SJSA1 (cell line): Measurements from ENCODE around the gene DPAGT1. TPM values are rescaled to one million over a fixed set of nuclear protein-coding genes. Genes with fewer than 3 reads are reported as not detected.
"Not testable (repeated sequence)": the region's sequence is repeated elsewhere in the genome, so short reads cannot be mapped to it uniquely, and the experiment has no call there.

Source experiments
- DNase-seq, 2 experiments: peaks; one replicate each; pipeline ENCODE4 v3.0.0-alpha.2; 2015 to 2020; ENCODE audit warnings: low spot score in 2 of 2, low read depth in 1 of 2
- H3K27ac ChIP-seq: fragments of 250-450 bp; sonication (Bioruptor Pico); 2 replicates; pipeline ENCODE4 v1.5.1; 2020; ENCODE audit warnings: mild to moderate bottlenecking, moderate library complexity
- H3K27me3 ChIP-seq: fragments of 250-450 bp; sonication (Bioruptor Pico); replicated peaks from 2 replicates; pipeline ENCODE4 v1.5.1; 2020; ENCODE audit warnings: mild to moderate bottlenecking, moderate library complexity
- H3K36me3 ChIP-seq: fragments of 250-450 bp; sonication (Bioruptor Pico); 2 replicates; pipeline ENCODE4 v1.5.1; 2020; ENCODE audit warnings: mild to moderate bottlenecking
- H3K4me1 ChIP-seq: fragments of 250-450 bp; sonication (Bioruptor Pico); replicated peaks from 2 replicates; pipeline ENCODE4 v1.6.1; 2021; ENCODE audit warnings: mild to moderate bottlenecking
- H3K4me3 ChIP-seq: fragments of 250-450 bp; sonication (Bioruptor Pico); 2 replicates; pipeline ENCODE4 v1.5.1; 2020; ENCODE audit warnings: mild to moderate bottlenecking
- H3K9me3 ChIP-seq: fragments of 250-450 bp; sonication (Bioruptor Pico); replicated peaks from 2 replicates; pipeline ENCODE4 v1.5.1; 2020; ENCODE audit warnings: mild to moderate bottlenecking
- total RNA-seq: library from RNA; depleted of rRNA; stranded (reverse); fragments of >200 nt; shearing (Covaris generic); gene quantifications from 2 replicates; pipeline ENCODE4 v1.2.3, GENCODE V29; 2014

The DPAGT1 gene
- total RNA-seq, 1 experiment from 2014 or later: 9.7 TPM

- H3K27me3 ChIP-seq: no peaks in the 10 kb centered on the region
- H3K4me3 ChIP-seq: no peak overlapping the region
- H3K4me1 ChIP-seq: no peaks in the 10 kb centered on the region
- DNase-seq: no peak
- no peak overlapping the region for H3K27ac ChIP-seq
- no peaks in the 10 kb centered on the region for H3K9me3 ChIP-seq
- peaks cover 8% of the 10 kb centered on the region for H3K36me3 ChIP-seq
Measured at GRCh38 chr11:119078675-119079420, 22.8 kb downstream of the DPAGT1 start.

- Histone ChIP-seq H3K9me3 (no peaks in the 10 kb centered on the region), H3K36me3 (peaks cover 8% of the 10 kb centered on the region), H3K27me3 (no peaks in the 10 kb centered on the region), H3K4me3 (no peak overlapping the region), H3K27ac (no peak overlapping the region), H3K4me1 (no peaks in the 10 kb centered on the region)
- no peak for DNase-seq
Measured at GRCh38 chr11:119077839-119078238, 23.8 kb downstream of the DPAGT1 start.

DNA sequence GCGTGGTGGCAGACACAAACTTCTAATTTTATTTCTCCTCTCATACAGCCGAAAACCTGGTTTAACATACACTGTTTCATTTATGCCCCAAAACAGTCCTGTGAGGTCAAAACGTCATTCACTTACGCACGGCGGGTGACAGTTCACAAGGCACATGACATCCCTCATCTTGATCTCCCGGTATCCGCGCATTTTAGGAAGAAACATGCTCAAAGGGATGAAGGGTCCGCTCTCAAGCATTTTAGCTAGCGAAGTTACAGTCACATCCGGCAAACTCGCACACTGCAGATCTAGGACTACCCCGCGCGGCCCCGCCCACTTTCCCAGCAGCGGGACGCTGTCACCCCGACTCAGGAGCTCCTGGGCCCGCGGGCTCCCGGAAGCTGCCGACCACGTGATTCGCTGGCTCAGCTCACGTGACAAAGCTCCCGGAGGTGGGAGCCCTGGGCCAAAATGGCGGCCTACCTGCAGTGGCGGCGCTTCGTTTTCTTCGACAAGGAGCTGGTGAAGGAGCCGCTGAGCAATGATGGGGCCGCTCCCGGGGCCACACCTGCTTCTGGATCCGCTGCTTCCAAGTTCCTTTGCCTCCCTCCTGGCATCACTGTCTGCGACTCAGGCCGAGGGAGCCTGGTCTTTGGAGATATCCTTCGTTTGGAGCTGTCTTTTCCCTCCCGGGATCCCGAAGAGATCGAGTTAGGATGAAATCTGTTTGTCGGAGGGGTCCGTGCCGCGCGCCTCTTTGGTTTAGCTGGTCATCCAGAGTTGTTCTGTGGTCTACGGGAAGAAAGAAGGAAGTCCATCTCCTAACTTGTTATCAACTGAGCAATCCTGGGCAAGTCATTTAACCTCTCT, 34.1 kb downstream of the DPAGT1 start, which contains the start of gene VPS11:
VPS11 (plus strand) TSS at position 448 of the 852 bp plus-strand sequence; CDS start at position 454, 6 bp downstream.
- H3K9me3 ChIP-seq: no peaks in the 10 kb centered on the region

GRCh38 chr11:119065369-119065768, 36.3 kb downstream of the DPAGT1 start:
- H3K36me3 ChIP-seq: no peaks in the 10 kb centered on the region
- no peaks in the 10 kb centered on the region for H3K4me1 ChIP-seq
- H3K4me3 ChIP-seq: no peak overlapping the region
- H3K9me3 ChIP-seq: no peaks in the 10 kb centered on the region
- no peaks in the 10 kb centered on the region for H3K27me3 ChIP-seq
- no peak overlapping the region for H3K27ac ChIP-seq
- no peak for DNase-seq

More for the DNA sequence above, 34.1 kb downstream of the DPAGT1 start, which contains the start of gene VPS11:
- DNase-seq: peak; percentile 70 to 89
- Histone ChIP-seq H3K36me3 (no peaks in the 10 kb centered on the region), H3K27me3 (no peaks in the 10 kb centered on the region), H3K4me1 (no peaks in the 10 kb centered on the region), H3K27ac (peak within 1 kb of the TSS; percentile 28; the same call in 1 of the 2 replicates), H3K4me3 (peak within 1 kb of the TSS; percentile 61)

GRCh38 chr11:119062779-119063178, 38.9 kb downstream of the DPAGT1 start:
- Histone ChIP-seq H3K27ac (no peak overlapping the region), H3K27me3 (no peaks in the 10 kb centered on the region), H3K36me3 (no peaks in the 10 kb centered on the region), H3K9me3 (no peaks in the 10 kb centered on the region), H3K4me3 (no peak overlapping the region), H3K4me1 (peaks cover 4% of the 10 kb centered on the region; the same call in 1 of the 2 replicates)
- DNase-seq: no peak

DNA sequence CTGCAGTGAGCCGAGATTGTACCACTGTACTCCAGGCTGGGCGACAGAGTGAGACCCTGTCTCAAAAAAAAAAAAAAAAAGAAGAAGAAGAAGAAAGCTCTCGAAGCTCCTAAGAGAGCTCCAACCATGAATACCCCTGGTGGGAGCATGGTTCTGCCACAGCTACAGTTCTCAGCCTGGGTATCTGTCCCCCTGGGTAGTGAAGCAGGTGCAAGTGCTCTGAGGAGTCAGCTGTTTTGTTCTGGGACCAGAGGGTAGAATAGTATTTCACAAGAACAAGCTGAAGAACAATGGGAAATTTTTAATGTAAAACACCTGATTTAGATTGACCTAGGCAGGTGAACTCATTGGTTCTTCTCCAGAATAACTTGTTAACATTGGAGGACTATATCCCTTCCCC, 40.4 kb downstream of the DPAGT1 start:
- Histone ChIP-seq H3K36me3 (peaks cover 3% of the 10 kb centered on the region; the same call in 1 of the 2 replicates), H3K27ac (no peak overlapping the region), H3K4me3 (no peak overlapping the region), H3K9me3 (no peaks in the 10 kb centered on the region), H3K27me3 (no peaks in the 10 kb centered on the region), H3K4me1 (peaks cover 5% of the 10 kb centered on the region; the same call in 1 of the 2 replicates)
- no peak for DNase-seq

GRCh38 chr11:119059128-119059527, 42.5 kb downstream of the DPAGT1 start:
- not testable (repeated sequence) for H3K27me3 ChIP-seq, H3K27ac ChIP-seq, H3K9me3 ChIP-seq, DNase-seq, H3K4me3 ChIP-seq
- Histone ChIP-seq H3K36me3 (peaks cover 13% of the 10 kb centered on the region), H3K4me1 (peaks cover 10% of the 10 kb centered on the region)

- peak; percentile 81 to 95 for DNase-seq
- peak within 1 kb of the TSS; percentile 80 for H3K27ac ChIP-seq
- peaks cover 25% of the 10 kb centered on the region for H3K36me3 ChIP-seq
- peak within 1 kb of the TSS; percentile 89 for H3K4me3 ChIP-seq
- H3K9me3 ChIP-seq: no peaks in the 10 kb centered on the region
- peaks cover 10% of the 10 kb centered on the region for H3K4me1 ChIP-seq
- H3K27me3 ChIP-seq: no peaks in the 10 kb centered on the region
Measured at GRCh38 chr11:119057000-119057769, 44.5 kb downstream of the DPAGT1 start, which contains the start of gene HYOU1. HYOU1 (minus strand) TSS chr11:119057205; CDS start chr11:119056160, 1,045 bp downstream.

DNA sequence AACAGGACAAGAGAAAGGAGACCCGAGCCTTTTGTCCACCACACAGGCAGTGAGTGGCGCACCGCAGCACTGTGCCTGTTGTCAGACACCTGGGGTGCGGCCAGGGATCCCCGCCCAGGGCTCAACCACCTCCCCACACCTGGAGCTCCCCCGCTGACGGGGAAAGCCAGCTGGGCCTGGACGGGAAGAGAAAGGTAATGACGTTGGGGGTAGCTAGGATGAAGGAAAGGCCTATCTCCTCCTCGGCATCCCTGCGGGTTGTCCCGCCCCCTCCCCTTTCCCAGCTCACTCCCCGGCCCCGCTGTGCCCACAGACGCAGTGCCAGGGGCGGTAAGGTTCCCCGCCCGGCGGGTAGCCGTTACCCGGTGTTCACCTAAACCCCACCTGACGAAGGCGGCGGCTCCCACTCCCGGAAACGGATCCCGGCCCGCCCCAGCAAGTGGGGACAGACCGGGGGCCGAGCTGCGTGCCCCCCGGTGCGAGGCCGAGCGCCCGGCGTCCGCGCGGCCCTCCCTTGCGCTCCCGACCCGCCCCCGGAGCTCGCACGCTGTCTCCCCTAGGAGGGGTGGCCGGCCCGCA, 45.1 kb downstream of the DPAGT1 start:
- no peak for DNase-seq
- Histone ChIP-seq H3K4me1 (peaks cover 10% of the 10 kb centered on the region), H3K27ac (peak overlapping the region; percentile 80), H3K9me3 (no peaks in the 10 kb centered on the region), H3K4me3 (peak overlapping the region; percentile 89), H3K36me3 (peaks cover 25% of the 10 kb centered on the region), H3K27me3 (no peaks in the 10 kb centered on the region)

- no peak for DNase-seq
- peaks cover 10% of the 10 kb centered on the region for H3K4me1 ChIP-seq
- H3K4me3 ChIP-seq: peak overlapping the region; percentile 89
- no peaks in the 10 kb centered on the region for H3K27me3 ChIP-seq
- H3K9me3 ChIP-seq: no peaks in the 10 kb centered on the region
- H3K27ac ChIP-seq: no peak overlapping the region
- peaks cover 25% of the 10 kb centered on the region for H3K36me3 ChIP-seq
Measured at GRCh38 chr11:119055901-119056300, 45.8 kb downstream of the DPAGT1 start.

DNA sequence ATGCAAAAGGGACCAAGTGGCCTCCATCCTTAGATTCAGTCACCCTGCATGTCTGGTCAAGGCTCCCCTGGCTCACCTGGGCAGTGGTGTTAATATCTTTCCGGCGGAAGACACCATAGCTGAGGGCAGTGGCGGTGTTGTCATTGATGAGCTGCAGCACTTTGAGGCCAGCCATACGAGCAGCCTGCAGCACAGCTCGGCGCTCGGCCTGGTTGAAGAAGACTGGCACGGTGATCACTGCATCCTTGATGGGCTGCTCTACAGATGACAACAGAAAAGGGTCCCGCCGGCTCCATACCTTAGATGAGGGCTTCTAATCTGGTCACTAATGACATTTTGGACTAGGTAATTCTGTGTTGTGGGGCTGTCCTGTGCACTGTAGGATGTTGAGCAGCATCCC, 47.2 kb downstream of the DPAGT1 start:
- no peaks in the 10 kb centered on the region for H3K27me3 ChIP-seq
- no peaks in the 10 kb centered on the region for H3K9me3 ChIP-seq
- no peak overlapping the region for H3K4me3 ChIP-seq
- peaks cover 10% of the 10 kb centered on the region for H3K4me1 ChIP-seq
- H3K27ac ChIP-seq: no peak overlapping the region
- DNase-seq: no peak
- peaks cover 25% of the 10 kb centered on the region for H3K36me3 ChIP-seq

DNA sequence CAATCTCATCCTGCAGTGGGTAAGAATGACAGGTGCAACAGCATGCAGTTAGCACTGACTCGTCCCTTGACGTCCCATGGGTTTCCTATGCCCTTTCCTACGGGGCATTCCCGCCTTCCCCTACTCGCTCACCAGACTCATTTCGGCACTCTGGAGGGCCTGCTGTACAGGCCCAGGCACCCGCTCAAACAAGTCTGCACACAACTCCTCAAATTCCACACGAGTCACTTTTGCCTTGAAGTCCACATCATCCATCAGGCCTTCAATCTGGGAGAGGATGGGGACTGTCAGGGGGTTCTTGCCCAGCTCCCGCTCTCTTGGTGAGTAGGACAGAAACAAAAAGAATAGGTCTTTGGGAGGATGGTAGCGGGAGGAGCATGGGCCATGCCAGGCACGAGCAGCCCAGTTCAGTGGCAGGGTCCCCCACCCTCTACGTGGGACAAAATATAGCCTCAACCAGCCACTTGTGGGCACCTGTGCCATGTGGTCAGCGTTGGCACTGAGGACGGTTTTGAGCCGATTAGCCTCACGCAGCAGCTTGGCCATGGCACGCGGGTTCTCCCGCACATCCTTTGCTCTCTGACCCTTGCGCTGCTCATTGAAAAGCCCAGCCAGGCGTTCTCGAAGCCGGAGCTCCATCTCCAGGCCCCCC, 49.4 kb downstream of the DPAGT1 start:
- Histone ChIP-seq H3K4me1 (peaks cover 5% of the 10 kb centered on the region), H3K27me3 (no peaks in the 10 kb centered on the region), H3K9me3 (no peaks in the 10 kb centered on the region), H3K27ac (no peak overlapping the region), H3K4me3 (no peak overlapping the region), H3K36me3 (peaks cover 42% of the 10 kb centered on the region)
- DNase-seq: no peak
